K562 (cell line): ENCODE results near the gene KLF4. TPM values are rescaled to one million over a fixed set of nuclear protein-coding genes. Genes with fewer than 3 reads are reported as not detected.

Source experiments
- ATAC-seq: fragments of 200-7000 bp; cut with Tn5 transposase; 3 replicates; pipeline ENCODE4 v1.9.1; 2020; ENCODE audit warnings: moderate library complexity
- BruUV-seq: library from RNA; stranded (reverse); fragments of 400-500 nt; replicated peaks from 2 replicates; lab custom pipeline; 2021; lab: Mats Ljungman, UMichigan
- CTCF ChIA-PET: fragments of 300-600 bp; formaldehyde crosslinking; extraction: SDS; loops from one replicate; lab custom pipeline; 2021; ENCODE audit warnings: low intra/inter-chr PET ratio; lab: Yijun Ruan, JAX
- POLR2A ChIA-PET: fragments of 300-600, 350-650 bp; sonication (Branson Sonifier 250); formaldehyde crosslinking; extraction: SDS; loops from one replicate; lab custom pipeline; 2021; ENCODE audit warnings: antibody characterized with exemption, inconsistent platforms; lab: Yijun Ruan, JAX
- DNase-seq, 4 experiments: peaks; one replicate each; pipeline versions ENCODE4 v3.0.0 to v3.0.0-alpha.2; 2011 to 2018; ENCODE audit warnings: low spot score in 3 of 4, mixed read lengths in 3 of 4; ENCODE audit errors: extremely low read depth in 1 of 4
- FAIRE-seq: peaks from 2 replicates; lab custom pipeline; 2011; peaks lifted over from hg19 to GRCh38; lab: Jason Lieb, UNC
- H2AFZ ChIP-seq: 2 replicates; pipeline ENCODE4 v1.6.0; 2011; ENCODE audit warnings: low read depth, low read length, control low read depth, inconsistent platforms
- H3K27ac ChIP-seq: fragments of 200-600 bp; 3 replicates; pipeline ENCODE4 v1.8.0; 2011; ENCODE audit warnings: low read depth, mild to moderate bottlenecking, control low read depth, inconsistent platforms, low read length, moderate library complexity, mixed read lengths; ENCODE audit errors: extremely low read depth
- H3K27me3 ChIP-seq, 2 experiments: fragments of 300-600 bp in 1 of 2; 2 replicates in 1 of 2; 3 replicates in 1 of 2; pipeline versions ENCODE4 v1.6.0 to v1.8.0; 2011; ENCODE audit warnings: inconsistent platforms in 2 of 2, low read length in 2 of 2, mild to moderate bottlenecking in 1 of 2, mixed read lengths in 1 of 2, moderate library complexity in 1 of 2; ENCODE audit not compliant: control insufficient read depth in 2 of 2, insufficient read depth in 2 of 2
- H3K36me3 ChIP-seq: fragments of 300-600 bp; 3 replicates; pipeline ENCODE4 v1.8.0; 2011; ENCODE audit warnings: mild to moderate bottlenecking, low read length, inconsistent platforms; ENCODE audit not compliant: control insufficient read depth, insufficient read depth
- H3K4me1 ChIP-seq, 2 experiments: fragments of 200-600 bp in 1 of 2; replicated peaks in 1 of 2; 2 replicates in 1 of 2; 3 replicates in 1 of 2; pipeline versions ENCODE4 v1.5.1 to v1.8.0; 2011; ENCODE audit warnings: inconsistent platforms in 2 of 2, low read length in 2 of 2, mild to moderate bottlenecking in 1 of 2, mixed read lengths in 1 of 2, moderate library complexity in 1 of 2; ENCODE audit not compliant: control insufficient read depth in 2 of 2, insufficient read depth in 2 of 2
- H3K4me2 ChIP-seq: 2 replicates; pipeline ENCODE4 v1.6.1; 2011; ENCODE audit warnings: low read length, control low read depth, inconsistent platforms, mixed read lengths; ENCODE audit not compliant: insufficient read depth
- H3K4me3 ChIP-seq: fragments of 200-600 bp; sonication (generic), shearing (Covaris generic); 2 replicates; pipeline ENCODE4 v1.5.1; 2016; ENCODE audit warnings: control low read depth, inconsistent platforms
- H3K79me2 ChIP-seq: fragments of 200-600 bp; 3 replicates; pipeline ENCODE4 v1.8.0; 2011; ENCODE audit warnings: low read length, inconsistent platforms; ENCODE audit not compliant: control insufficient read depth, insufficient read depth
- H3K9ac ChIP-seq, 2 experiments: 2 replicates each; pipeline versions ENCODE4 v1.6.0 to v1.6.1; 2011; ENCODE audit warnings: low read depth in 2 of 2, low read length in 2 of 2, control low read depth in 1 of 2, inconsistent platforms in 1 of 2, mild to moderate bottlenecking in 1 of 2, mixed read lengths in 1 of 2; ENCODE audit not compliant: insufficient read depth in 1 of 2
- H3K9me1 ChIP-seq: one replicate; pipeline ENCODE4 v1.6.0; 2011; ENCODE audit warnings: inconsistent platforms, mild to moderate bottlenecking, low read length, moderate library complexity; ENCODE audit not compliant: control insufficient read depth, insufficient read depth
- H3K9me3 ChIP-seq: replicated peaks from 2 replicates; pipeline ENCODE4 v1.5.1; 2011; ENCODE audit warnings: low read depth, low read length, inconsistent platforms; ENCODE audit not compliant: control insufficient read depth, insufficient read depth
- H4K20me1 ChIP-seq: replicated peaks from 2 replicates; pipeline ENCODE4 v1.6.1; 2011; ENCODE audit warnings: low read length, inconsistent platforms, mixed read lengths; ENCODE audit not compliant: control insufficient read depth, insufficient read depth
- ATF3 ChIP-seq, 2 experiments: fragments of 450-650 bp in 1 of 2; sonication (generic) in 1 of 2; formaldehyde crosslinking in 1 of 2; IDR thresholded peaks in 1 of 2; conservative IDR thresholded peaks in 1 of 2; 2 replicates each; pipeline versions ENCODE4 v1.6.1 to v1.8.1; 2016 to 2023; ENCODE audit warnings: mild to moderate bottlenecking in 2 of 2, moderate library complexity in 2 of 2, inconsistent platforms in 1 of 2, missing genetic modification reagents in 1 of 2
- BRD4 ChIP-seq: fragments of 200-600 bp; sonication (generic); IDR thresholded peaks from 2 replicates; pipeline ENCODE4 v1.6.1; 2017; ENCODE audit warnings: inconsistent platforms
- FUS ChIP-seq: fragments of 200-400 bp; formaldehyde crosslinking; optimal IDR thresholded peaks from 2 replicates; pipeline ENCODE3; 2017; ENCODE audit warnings: low read depth, low read length
- L3MBTL2 ChIP-seq: fragments of 450-650 bp; IDR thresholded peaks from 2 replicates; pipeline ENCODE4 v1.6.1; 2016; ENCODE audit warnings: mild to moderate bottlenecking, moderate library complexity
- MIER1 ChIP-seq: fragments of 450-650 bp; IDR thresholded peaks from 2 replicates; pipeline ENCODE4 v1.6.1; 2016; ENCODE audit warnings: antibody characterized with exemption, mild to moderate bottlenecking, low read depth
- RBM15 ChIP-seq: fragments of 200-400 bp; formaldehyde crosslinking; IDR thresholded peaks from 2 replicates; pipeline ENCODE4 v1.6.1; 2018; ENCODE audit warnings: mild to moderate bottlenecking, low read length, moderate library complexity; ENCODE audit not compliant: insufficient read depth
- SAFB2 ChIP-seq: fragments of 200-400 bp; formaldehyde crosslinking; IDR thresholded peaks from 2 replicates; pipeline ENCODE4 v1.6.1; 2018; ENCODE audit warnings: borderline replicate concordance, low read length, low read depth, moderate library complexity; ENCODE audit not compliant: severe bottlenecking
- SMAD1 ChIP-seq: fragments of 150-350 bp; IDR thresholded peaks from 2 replicates; pipeline ENCODE4 v1.6.1; 2014; ENCODE audit warnings: low read length, low read depth; ENCODE audit not compliant: partially characterized antibody
- SMARCA4 ChIP-seq: fragments of 450-650 bp; IDR thresholded peaks from 2 replicates; pipeline ENCODE4 v1.6.1; 2016
- TAF1 ChIP-seq: IDR thresholded peaks from 2 replicates; pipeline ENCODE4 v1.6.1; 2011; ENCODE audit warnings: mild to moderate bottlenecking, low read length, moderate library complexity; ENCODE audit not compliant: insufficient read depth, control insufficient read depth, severe bottlenecking; ENCODE audit errors: extremely low read depth
- THRA ChIP-seq: fragments of 450-650 bp; IDR thresholded peaks from 2 replicates; pipeline ENCODE4 v1.6.1; 2017; ENCODE audit warnings: mild to moderate bottlenecking, moderate library complexity
- ZNF263 ChIP-seq: sonication (generic); formaldehyde crosslinking; IDR thresholded peaks from 2 replicates; pipeline ENCODE4 v1.8.0; 2022; ENCODE audit warnings: mild to moderate bottlenecking, missing genetic modification reagents, borderline replicate concordance
- ZNF277 ChIP-seq: fragments of 250-450 bp; sonication (Bioruptor Pico); IDR thresholded peaks from 2 replicates; pipeline ENCODE4 v1.8.0; 2022; ENCODE audit warnings: inconsistent platforms, mild to moderate bottlenecking, moderate library complexity, borderline replicate concordance
- ZNF316 ChIP-seq: fragments of 450-650 bp; IDR thresholded peaks from 2 replicates; pipeline ENCODE4 v1.6.1; 2016
- ZNF384 ChIP-seq: IDR thresholded peaks from 2 replicates; pipeline ENCODE4 v1.6.1; 2012; ENCODE audit warnings: low read depth, low read length, improper control_type of control experiment
- WGBS: fragments of 100-300 bp; shearing (Covaris generic); methylation state at CpG from one replicate; pipeline ENCODE4 v1.1.6; 2016; ENCODE audit warnings: low coverage, mixed read lengths; ENCODE audit not compliant: insufficient coverage; ENCODE audit errors: missing lambda C conversion rate; 5-methylcytosine and 5-hydroxymethylcytosine counted together
- in situ Hi-C: fragments of 300-500 bp; cut with MboI; formaldehyde crosslinking; loops from 4 replicates; pipeline ENCODE4 v1.15.0; 2018; ENCODE audit warnings: inconsistent platforms, mixed read lengths
- intact Hi-C: fragments of 100-400 bp; cut with micrococcal nuclease; formaldehyde crosslinking; loops from 2 replicates; pipeline ENCODE4 v1.14.2; 2022
- polyA plus RNA-seq, 8 experiments: library from polyadenylated mRNA; depleted of rRNA in 4 of 8; stranded (reverse) in 5 of 8; unstranded in 3 of 8; fragments of >200 nt; fragmentation: Nextera tagmentation in 2 of 8; fragmentation: Illumina TruSeq in 1 of 8; extraction: Ambion mirVana in 2 of 8; extraction: Trizol in 1 of 8; gene quantifications; 2 replicates each; pipeline versions ENCODE4 v1.2.1 to v1.2.3, GENCODE V29; 2011 to 2014; ENCODE audit warnings: inconsistent platforms in 1 of 8, missing spikeins in 1 of 8
- total RNA-seq, 7 experiments: library from RNA; depleted of rRNA in 6 of 7; stranded (reverse); fragments of >200 nt in 6 of 7; fragmentation: Illumina TruSeq in 2 of 7; extraction: Trizol in 2 of 7; gene quantifications; 2 replicates each; pipeline versions ENCODE4 v1.2.1 to v1.2.3, GENCODE V29; 2011 to 2021; ENCODE audit warnings: low replicate concordance in 1 of 7
- TF ChIP-seq, protein P1 (sequence below): fragments of 450-650 bp; conservative IDR thresholded peaks from 2 replicates; pipeline ENCODE4 v1.6.1; 2016; ENCODE audit warnings: missing genetic modification characterization, low read depth, mild to moderate bottlenecking, control low read depth, missing compliant biosample characterization

Gene KLF4
- total and polyA plus RNA-seq, 9 of the 15 experiments (the other 6 are each of a cell fraction or from before 2014, with no cell fraction given), result 0.04 to 0.95 (median 0.22) TPM

- 4% methylated on average over 11 of the region's 12 CpGs for WGBS
- FAIRE-seq (no peak), DNase-seq (peak in 2 of 4 experiments; percentile 19 to 37), ATAC-seq (peak; percentile 72)
- CTCF ChIA-PET, result no interaction called here
- Histone ChIP-seq H3K4me2 (peak overlapping the region; percentile 51), H3K27me3 (no peaks in the 10 kb centered on the region; a peak in 1 of 5 replicates), H4K20me1 (0 out of 2 replicates have a peak, but pooled peaks cover 4% of the 10 kb centered on the region), H3K27ac (no peak overlapping the region), H3K4me1 (no peaks in the 10 kb centered on the region), H3K9me3 (no peaks in the 10 kb centered on the region), H3K79me2 (no peaks in the 10 kb centered on the region), H2AFZ (peak overlapping the region; percentile 74), H3K4me3 (peak overlapping the region; percentile 4; the same call in 1 of the 2 replicates), H3K9ac (peak overlapping the region in 1 of 2 experiments; percentile 44; a peak in 1 of 4 replicates), H3K9me1 (no peaks in the 10 kb centered on the region), H3K36me3 (no peaks in the 10 kb centered on the region)
- POLR2A ChIA-PET, result interaction anchor here (0.8 kb wide), 2 partner anchors 23 to 89 kb away, joined by 3 read pairs; no protein-coding TSS in a partner anchor
- intact Hi-C loops (loop anchor here (5.0 to 10.0 kb wide), 4 partner anchors 394 to 1282 kb away; no protein-coding TSS in a partner anchor), in situ Hi-C loops (no loop called here)
- BruUV-seq, result no TSS peak
- TF ChIP-seq ZNF384, result peak; percentile 92
- TF ChIP-seq, protein P1, sequence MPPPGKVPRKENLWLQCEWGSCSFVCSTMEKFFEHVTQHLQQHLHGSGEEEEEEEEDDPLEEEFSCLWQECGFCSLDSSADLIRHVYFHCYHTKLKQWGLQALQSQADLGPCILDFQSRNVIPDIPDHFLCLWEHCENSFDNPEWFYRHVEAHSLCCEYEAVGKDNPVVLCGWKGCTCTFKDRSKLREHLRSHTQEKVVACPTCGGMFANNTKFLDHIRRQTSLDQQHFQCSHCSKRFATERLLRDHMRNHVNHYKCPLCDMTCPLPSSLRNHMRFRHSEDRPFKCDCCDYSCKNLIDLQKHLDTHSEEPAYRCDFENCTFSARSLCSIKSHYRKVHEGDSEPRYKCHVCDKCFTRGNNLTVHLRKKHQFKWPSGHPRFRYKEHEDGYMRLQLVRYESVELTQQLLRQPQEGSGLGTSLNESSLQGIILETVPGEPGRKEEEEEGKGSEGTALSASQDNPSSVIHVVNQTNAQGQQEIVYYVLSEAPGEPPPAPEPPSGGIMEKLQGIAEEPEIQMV (tag), result no peak
- no peak for TF ChIP-seq ZNF277 (CRISPR knock-in tag)
- TF ChIP-seq THRA, result no peak
- no peak for TF ChIP-seq RBM15
- TF ChIP-seq SMARCA4, result peak; percentile 45; the same call in 1 of the 2 replicates
- TF ChIP-seq ZNF316, result peak; percentile 95
- 0 out of 2 replicates have a peak, but pooled peaks have one; percentile 43 for TF ChIP-seq L3MBTL2
- no peak for TF ChIP-seq ZNF263 (CRISPR knock-in tag)
- TF ChIP-seq ATF3 (IDR thresholded peaks at IDR 0.05), result peak; percentile 67
- TF ChIP-seq ATF3 (CRISPR knock-in tag; conservative IDR thresholded peaks at IDR 0.05), result no peak
- TF ChIP-seq MIER1, result no peak
- no peak for TF ChIP-seq TAF1
- TF ChIP-seq SAFB2, result no peak
- no peak for TF ChIP-seq FUS
- TF ChIP-seq SMAD1, result no peak
- no peak for TF ChIP-seq BRD4
Observed at GRCh38 chr9:107480386-107480789, 9.2 kb downstream of the KLF4 start.
